ENCODE data around the gene JAML. TPM values are rescaled to one million over a fixed set of nuclear protein-coding genes. Genes with fewer than 3 reads are reported as not detected.

JAML gene
- total and polyA plus RNA-seq, 2 of the 13 experiments (the other 11 are each of a cell fraction or from before 2014, with no cell fraction given): 2.0 to 3.3 TPM

DNA sequence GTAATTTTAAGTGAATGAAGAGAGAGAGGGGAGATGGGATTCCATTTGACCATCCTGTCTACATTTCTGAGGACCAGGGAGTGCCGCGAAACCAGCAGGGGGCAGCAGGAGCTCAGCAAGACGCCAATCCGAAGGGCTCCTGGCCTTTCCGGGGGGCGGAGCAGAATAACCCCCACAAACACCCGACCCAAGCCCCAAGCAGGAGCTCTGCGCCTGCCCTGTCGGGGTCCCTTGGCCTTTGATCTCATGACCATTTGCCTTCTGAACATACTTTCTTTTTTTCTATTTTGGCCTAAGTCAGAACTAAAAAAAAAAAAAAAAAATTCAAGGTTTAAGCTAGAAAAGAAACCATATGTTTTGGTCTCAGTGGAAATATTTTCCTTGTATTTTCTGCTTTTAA is 26.4 kb downstream of the JAML start (continued):
- no peak for TF ChIP-seq ZNF850 (CRISPR knock-in tag; conservative IDR thresholded peaks at IDR 0.05)
- TF ChIP-seq, protein P1, sequence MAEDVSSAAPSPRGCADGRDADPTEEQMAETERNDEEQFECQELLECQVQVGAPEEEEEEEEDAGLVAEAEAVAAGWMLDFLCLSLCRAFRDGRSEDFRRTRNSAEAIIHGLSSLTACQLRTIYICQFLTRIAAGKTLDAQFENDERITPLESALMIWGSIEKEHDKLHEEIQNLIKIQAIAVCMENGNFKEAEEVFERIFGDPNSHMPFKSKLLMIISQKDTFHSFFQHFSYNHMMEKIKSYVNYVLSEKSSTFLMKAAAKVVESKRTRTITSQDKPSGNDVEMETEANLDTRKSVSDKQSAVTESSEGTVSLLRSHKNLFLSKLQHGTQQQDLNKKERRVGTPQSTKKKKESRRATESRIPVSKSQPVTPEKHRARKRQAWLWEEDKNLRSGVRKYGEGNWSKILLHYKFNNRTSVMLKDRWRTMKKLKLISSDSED (CRISPR knock-in tag; IDR thresholded peaks at IDR 0.05): no peak
- TF ChIP-seq SRSF1 (optimal IDR thresholded peaks at IDR 0.05; ENCODE audit: low read depth, low read length): no peak
- peak; percentile 36; the same call in 1 of the 2 replicates for TF ChIP-seq NFKB2 (CRISPR knock-in tag; IDR thresholded peaks at IDR 0.05; ENCODE audit: borderline replicate concordance)
- no peak for TF ChIP-seq SIX1 (CRISPR knock-in tag; IDR thresholded peaks at IDR 0.05; ENCODE audit: borderline replicate concordance)
- TF ChIP-seq, protein P2, sequence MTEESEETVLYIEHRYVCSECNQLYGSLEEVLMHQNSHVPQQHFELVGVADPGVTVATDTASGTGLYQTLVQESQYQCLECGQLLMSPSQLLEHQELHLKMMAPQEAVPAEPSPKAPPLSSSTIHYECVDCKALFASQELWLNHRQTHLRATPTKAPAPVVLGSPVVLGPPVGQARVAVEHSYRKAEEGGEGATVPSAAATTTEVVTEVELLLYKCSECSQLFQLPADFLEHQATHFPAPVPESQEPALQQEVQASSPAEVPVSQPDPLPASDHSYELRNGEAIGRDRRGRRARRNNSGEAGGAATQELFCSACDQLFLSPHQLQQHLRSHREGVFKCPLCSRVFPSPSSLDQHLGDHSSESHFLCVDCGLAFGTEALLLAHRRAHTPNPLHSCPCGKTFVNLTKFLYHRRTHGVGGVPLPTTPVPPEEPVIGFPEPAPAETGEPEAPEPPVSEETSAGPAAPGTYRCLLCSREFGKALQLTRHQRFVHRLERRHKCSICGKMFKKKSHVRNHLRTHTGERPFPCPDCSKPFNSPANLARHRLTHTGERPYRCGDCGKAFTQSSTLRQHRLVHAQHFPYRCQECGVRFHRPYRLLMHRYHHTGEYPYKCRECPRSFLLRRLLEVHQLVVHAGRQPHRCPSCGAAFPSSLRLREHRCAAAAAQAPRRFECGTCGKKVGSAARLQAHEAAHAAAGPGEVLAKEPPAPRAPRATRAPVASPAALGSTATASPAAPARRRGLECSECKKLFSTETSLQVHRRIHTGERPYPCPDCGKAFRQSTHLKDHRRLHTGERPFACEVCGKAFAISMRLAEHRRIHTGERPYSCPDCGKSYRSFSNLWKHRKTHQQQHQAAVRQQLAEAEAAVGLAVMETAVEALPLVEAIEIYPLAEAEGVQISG (CRISPR knock-in tag; IDR thresholded peaks at IDR 0.05): peak; percentile 43; the same call in 1 of the 2 replicates
- no peak for TF ChIP-seq ZNF253 (CRISPR knock-in tag; IDR thresholded peaks at IDR 0.05; ENCODE audit: borderline replicate concordance)
- TF ChIP-seq NPAS2 (CRISPR knock-in tag; IDR thresholded peaks at IDR 0.05; ENCODE audit: borderline replicate concordance): no peak
- no peak for TF ChIP-seq ZNF792 (CRISPR knock-in tag; IDR thresholded peaks at IDR 0.05)
- no peak for TF ChIP-seq IKZF4 (CRISPR knock-in tag; IDR thresholded peaks at IDR 0.05; ENCODE audit: borderline replicate concordance, low read depth, not compliant biosample characterization)
- no peak for TF ChIP-seq ELF1 (CRISPR knock-in tag; IDR thresholded peaks at IDR 0.05)
- TF ChIP-seq, protein P3, sequence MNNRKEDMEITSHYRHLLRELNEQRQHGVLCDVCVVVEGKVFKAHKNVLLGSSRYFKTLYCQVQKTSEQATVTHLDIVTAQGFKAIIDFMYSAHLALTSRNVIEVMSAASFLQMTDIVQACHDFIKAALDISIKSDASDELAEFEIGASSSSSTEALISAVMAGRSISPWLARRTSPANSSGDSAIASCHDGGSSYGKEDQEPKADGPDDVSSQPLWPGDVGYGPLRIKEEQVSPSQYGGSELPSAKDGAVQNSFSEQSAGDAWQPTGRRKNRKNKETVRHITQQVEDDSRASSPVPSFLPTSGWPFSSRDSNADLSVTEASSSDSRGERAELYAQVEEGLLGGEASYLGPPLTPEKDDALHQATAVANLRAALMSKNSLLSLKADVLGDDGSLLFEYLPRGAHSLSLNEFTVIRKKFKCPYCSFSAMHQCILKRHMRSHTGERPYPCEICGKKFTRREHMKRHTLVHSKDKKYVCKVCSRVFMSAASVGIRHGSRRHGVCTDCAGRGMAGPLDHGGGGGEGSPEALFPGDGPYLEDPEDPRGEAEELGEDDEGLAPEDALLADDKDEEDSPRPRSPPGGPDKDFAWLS (CRISPR knock-in tag; IDR thresholded peaks at IDR 0.05; ENCODE audit: borderline replicate concordance): no peak
- no peak for TF ChIP-seq ZNF34 (CRISPR knock-in tag; IDR thresholded peaks at IDR 0.05; ENCODE audit: borderline replicate concordance)
- no peak for TF ChIP-seq AHR (CRISPR knock-in tag; IDR thresholded peaks at IDR 0.05)
- TF ChIP-seq MEIS2 (CRISPR knock-in tag; IDR thresholded peaks at IDR 0.05): no peak
- peak; percentile 61 for TF ChIP-seq YY1 (IDR thresholded peaks at IDR 0.05; ENCODE audit: insufficient read depth, insufficient replicate concordance, low read depth, low read length)
- no peak for TF ChIP-seq ZNF354B (CRISPR knock-in tag; IDR thresholded peaks at IDR 0.05)
- TF ChIP-seq REL (CRISPR knock-in tag; conservative IDR thresholded peaks at IDR 0.05): no peak
- TF ChIP-seq ZMAT3 (CRISPR knock-in tag; conservative IDR thresholded peaks at IDR 0.05): no peak
- TF ChIP-seq ZNF83 (CRISPR knock-in tag; IDR thresholded peaks at IDR 0.05; ENCODE audit: borderline replicate concordance): no peak
- TF ChIP-seq CEBPG (CRISPR knock-in tag; IDR thresholded peaks at IDR 0.05): 0 out of 2 replicates have a peak, but pooled peaks have one; percentile 12
- TF ChIP-seq, protein P4, sequence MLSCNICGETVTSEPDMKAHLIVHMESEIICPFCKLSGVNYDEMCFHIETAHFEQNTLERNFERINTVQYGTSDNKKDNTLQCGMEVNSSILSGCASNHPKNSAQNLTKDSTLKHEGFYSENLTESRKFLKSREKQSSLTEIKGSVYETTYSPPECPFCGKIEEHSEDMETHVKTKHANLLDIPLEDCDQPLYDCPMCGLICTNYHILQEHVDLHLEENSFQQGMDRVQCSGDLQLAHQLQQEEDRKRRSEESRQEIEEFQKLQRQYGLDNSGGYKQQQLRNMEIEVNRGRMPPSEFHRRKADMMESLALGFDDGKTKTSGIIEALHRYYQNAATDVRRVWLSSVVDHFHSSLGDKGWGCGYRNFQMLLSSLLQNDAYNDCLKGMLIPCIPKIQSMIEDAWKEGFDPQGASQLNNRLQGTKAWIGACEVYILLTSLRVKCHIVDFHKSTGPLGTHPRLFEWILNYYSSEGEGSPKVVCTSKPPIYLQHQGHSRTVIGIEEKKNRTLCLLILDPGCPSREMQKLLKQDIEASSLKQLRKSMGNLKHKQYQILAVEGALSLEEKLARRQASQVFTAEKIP (CRISPR knock-in tag; IDR thresholded peaks at IDR 0.05; ENCODE audit: borderline replicate concordance): no peak
- no peak for TF ChIP-seq NR2F2 (IDR thresholded peaks at IDR 0.05; ENCODE audit: borderline replicate concordance, low read depth)
- TF ChIP-seq, protein P5, sequence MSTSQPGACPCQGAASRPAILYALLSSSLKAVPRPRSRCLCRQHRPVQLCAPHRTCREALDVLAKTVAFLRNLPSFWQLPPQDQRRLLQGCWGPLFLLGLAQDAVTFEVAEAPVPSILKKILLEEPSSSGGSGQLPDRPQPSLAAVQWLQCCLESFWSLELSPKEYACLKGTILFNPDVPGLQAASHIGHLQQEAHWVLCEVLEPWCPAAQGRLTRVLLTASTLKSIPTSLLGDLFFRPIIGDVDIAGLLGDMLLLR (CRISPR knock-in tag; IDR thresholded peaks at IDR 0.05): no peak
